H1 (cell line): ENCODE data around the gene NMU. TPM values are rescaled to one million over a fixed set of nuclear protein-coding genes. Genes with fewer than 3 reads are reported as not detected.

Experiments
- CTCF ChIA-PET: fragments of 300-600 bp; sonication (Branson Sonifier 250); formaldehyde crosslinking; loops from one replicate; lab custom pipeline; 2021; ENCODE audit not compliant: partially characterized antibody; lab: Charles Lee
- POLR2A ChIA-PET: fragments of 300-600 bp; sonication (Branson Sonifier 250); formaldehyde crosslinking; loops from one replicate; lab custom pipeline; 2021; ENCODE audit warnings: inconsistent platforms; ENCODE audit not compliant: partially characterized antibody; lab: Charles Lee
- DNase-seq, 2 experiments: peaks; one replicate each; pipeline versions ENCODE4 v3.0.0 to v3.0.0-alpha.2; 2010 to 2022; ENCODE audit warnings: low spot score in 2 of 2, low read depth in 1 of 2, mixed read lengths in 1 of 2
- FAIRE-seq: peaks from 2 replicates; lab custom pipeline; 2011; peaks lifted over from hg19 to GRCh38; lab: Jason Lieb, UNC
- H2AFZ ChIP-seq: 2 replicates; pipeline ENCODE4 v1.8.1; 2012; ENCODE audit warnings: low read length, inconsistent platforms
- H2AK5ac ChIP-seq: 2 replicates; pipeline ENCODE4 v1.6.1; 2013; ENCODE audit warnings: low read depth, low read length
- H2BK120ac ChIP-seq: replicated peaks from 2 replicates; pipeline ENCODE3; 2013; ENCODE audit warnings: low read depth, low read length, inconsistent platforms
- H2BK12ac ChIP-seq: 2 replicates; pipeline ENCODE4 v1.6.1; 2013; ENCODE audit warnings: low read depth, low read length
- H2BK15ac ChIP-seq: 2 replicates; pipeline ENCODE4 v1.6.1; 2013; ENCODE audit warnings: low read length
- H2BK20ac ChIP-seq: 2 replicates; pipeline ENCODE4 v1.6.1; 2013; ENCODE audit warnings: low read length
- H2BK5ac ChIP-seq: 2 replicates; pipeline ENCODE4 v1.6.1; 2013; ENCODE audit warnings: low read depth, low read length
- H3K14ac ChIP-seq: 2 replicates; pipeline ENCODE4 v1.6.1; 2013; ENCODE audit warnings: inconsistent platforms; ENCODE audit not compliant: insufficient read length
- H3K18ac ChIP-seq: 2 replicates; pipeline ENCODE4 v1.6.1; 2013; ENCODE audit warnings: low read length; ENCODE audit errors: extremely low read depth
- H3K23ac ChIP-seq: 2 replicates; pipeline ENCODE4 v1.6.1; 2013; ENCODE audit warnings: inconsistent platforms; ENCODE audit not compliant: insufficient read length
- H3K23me2 ChIP-seq: 2 replicates; pipeline ENCODE4 v1.6.1; 2013; ENCODE audit warnings: low read depth, low read length
- H3K27ac ChIP-seq: 2 replicates; pipeline ENCODE4 v1.6.1; 2011; ENCODE audit warnings: low read depth, low read length, inconsistent platforms
- H3K27me3 ChIP-seq, 4 experiments: replicated peaks in 1 of 4; 1 replicate in 1 of 4; 2 replicates in 3 of 4; pipeline versions ENCODE4 v1.6.1 to v1.8.1; 2011 to 2013; ENCODE audit warnings: low read length in 3 of 4, mild to moderate bottlenecking in 3 of 4, inconsistent platforms in 2 of 4, mixed read lengths in 2 of 4, moderate library complexity in 1 of 4; ENCODE audit not compliant: control insufficient read depth in 3 of 4, insufficient read depth in 3 of 4; ENCODE audit errors: extremely low read depth in 1 of 4
- H3K36me3 ChIP-seq, 4 experiments: 2 replicates each; pipeline versions ENCODE4 v1.6.1 to v1.8.1; 2011 to 2013; ENCODE audit warnings: mild to moderate bottlenecking in 4 of 4, low read length in 3 of 4, moderate library complexity in 2 of 4, control low read depth in 1 of 4, inconsistent platforms in 1 of 4; ENCODE audit not compliant: insufficient read depth in 4 of 4, control insufficient read depth in 2 of 4
- H3K4ac ChIP-seq: replicated peaks from 2 replicates; pipeline ENCODE3; 2013; ENCODE audit warnings: low read length, low read depth, mixed read lengths, inconsistent platforms; ENCODE audit not compliant: insufficient read length
- H3K4me1 ChIP-seq, 4 experiments: replicated peaks in 1 of 4; 1 replicate in 1 of 4; 2 replicates in 3 of 4; pipeline versions ENCODE4 v1.6.1 to v1.8.1; 2011 to 2013; ENCODE audit warnings: low read length in 3 of 4, inconsistent platforms in 2 of 4, mixed read lengths in 1 of 4; ENCODE audit not compliant: insufficient read depth in 4 of 4, control insufficient read depth in 3 of 4
- H3K4me2 ChIP-seq, 2 experiments: 2 replicates each; pipeline versions ENCODE4 v1.6.1 to v1.8.1; 2011 to 2013; ENCODE audit warnings: low read depth in 2 of 2, low read length in 2 of 2, control low read depth in 1 of 2, inconsistent platforms in 1 of 2, mild to moderate bottlenecking in 1 of 2; ENCODE audit not compliant: insufficient read depth in 1 of 2
- H3K4me3 ChIP-seq, 4 experiments: fragments of 200-600, 300-600 bp in 1 of 4; sonication (generic), shearing (Covaris generic), sonication (Bioruptor Twin) in 1 of 4; 2 replicates each; pipeline versions ENCODE4 v1.5.1 to v1.8.1; 2011 to 2016; ENCODE audit warnings: low read length in 4 of 4, low read depth in 3 of 4, control low read depth in 2 of 4, inconsistent platforms in 2 of 4, mild to moderate bottlenecking in 2 of 4, mixed read lengths in 1 of 4, moderate library complexity in 1 of 4; ENCODE audit not compliant: insufficient read depth in 2 of 4; ENCODE audit errors: extremely low read depth in 1 of 4
- H3K56ac ChIP-seq: replicated peaks from 2 replicates; pipeline ENCODE3; 2013; ENCODE audit warnings: low read depth, mild to moderate bottlenecking, mixed read lengths, low read length, inconsistent platforms; ENCODE audit not compliant: insufficient read length
- H3K79me1 ChIP-seq: 2 replicates; pipeline ENCODE4 v1.6.1; 2013; ENCODE audit warnings: low read depth, low read length, control low read depth
- H3K79me2 ChIP-seq, 2 experiments: 2 replicates each; pipeline versions ENCODE4 v1.6.1 to v1.8.1; 2012 to 2013; ENCODE audit warnings: low read length in 2 of 2, mild to moderate bottlenecking in 2 of 2, inconsistent platforms in 1 of 2; ENCODE audit not compliant: insufficient read depth in 2 of 2, control insufficient read depth in 1 of 2
- H3K9ac ChIP-seq, 4 experiments: replicated peaks in 1 of 4; 1 replicate in 1 of 4; 2 replicates in 3 of 4; pipeline versions ENCODE4 v1.6.1 to v1.8.1; 2011 to 2013; ENCODE audit warnings: low read depth in 3 of 4, low read length in 3 of 4, control low read depth in 2 of 4, mild to moderate bottlenecking in 2 of 4, moderate library complexity in 2 of 4, inconsistent platforms in 1 of 4; ENCODE audit errors: extremely low read depth in 1 of 4
- H3K9me3 ChIP-seq, 2 experiments: 2 replicates each; pipeline versions ENCODE4 v1.6.1 to v1.8.1; 2012 to 2013; ENCODE audit warnings: mild to moderate bottlenecking in 2 of 2, moderate library complexity in 2 of 2, control low read depth in 1 of 2, inconsistent platforms in 1 of 2, low read depth in 1 of 2, low read length in 1 of 2, mixed read lengths in 1 of 2; ENCODE audit not compliant: insufficient read depth in 2 of 2
- H4K20me1 ChIP-seq, 2 experiments: replicated peaks in 1 of 2; 2 replicates each; pipeline versions ENCODE3 to v1.8.1; 2011 to 2013; ENCODE audit warnings: inconsistent platforms in 2 of 2, low read length in 2 of 2, mild to moderate bottlenecking in 1 of 2; ENCODE audit not compliant: insufficient read depth in 2 of 2, control insufficient read depth in 1 of 2
- H4K5ac ChIP-seq: 2 replicates; pipeline ENCODE4 v1.6.1; 2013; ENCODE audit warnings: low read length, low read depth, mixed read lengths, inconsistent platforms; ENCODE audit not compliant: insufficient read length
- H4K8ac ChIP-seq: 2 replicates; pipeline ENCODE4 v1.8.0; 2013; ENCODE audit warnings: mild to moderate bottlenecking, moderate library complexity, low read length, inconsistent platforms; ENCODE audit not compliant: insufficient read depth; ENCODE audit errors: extremely low read depth
- H4K91ac ChIP-seq: replicated peaks from 2 replicates; pipeline ENCODE3; 2013; ENCODE audit warnings: low read length, mixed read lengths, inconsistent platforms; ENCODE audit not compliant: insufficient read length
- BCL11A ChIP-seq, 2 experiments: IDR thresholded peaks; one replicate each; pipeline ENCODE4 v1.6.1; 2011; ENCODE audit warnings: low read depth in 2 of 2, low read length in 2 of 2, mild to moderate bottlenecking in 2 of 2
- CBX5 ChIP-seq: fragments of 300-800, 300-1000 bp; sonication (generic); IDR thresholded peaks from 2 replicates; pipeline ENCODE4 v1.7.1; 2016; ENCODE audit warnings: antibody characterized with exemption, low read length, low read depth
- SIN3A ChIP-seq, 2 experiments: IDR thresholded peaks in 1 of 2; conservative IDR thresholded peaks in 1 of 2; 2 replicates each; pipeline ENCODE4 v1.6.1; 2011 to 2012; ENCODE audit warnings: low read length in 2 of 2, improper control_type of control experiment in 1 of 2, low read depth in 1 of 2, mild to moderate bottlenecking in 1 of 2
- SP4 ChIP-seq: IDR thresholded peaks from 2 replicates; pipeline ENCODE4 v1.6.1; 2012; ENCODE audit warnings: low read length, inconsistent platforms
- SRF ChIP-seq: IDR thresholded peaks from 2 replicates; pipeline ENCODE4 v1.6.1; 2011; ENCODE audit warnings: mild to moderate bottlenecking, low read depth, low read length, moderate library complexity
- WGBS, 2 experiments: shearing (Covaris generic) in 1 of 2; methylation state at CpG; one replicate each; pipeline versions ENCODE4 v1.1.6 to v1.1.7; 2013 to 2015; ENCODE audit warnings: low lambda C conversion rate in 2 of 2, mixed read lengths in 2 of 2, inconsistent platforms in 1 of 2, low coverage in 1 of 2, missing lambda C conversion rate in 1 of 2; ENCODE audit not compliant: insufficient replicate concordance in 2 of 2, insufficient coverage in 1 of 2, insufficient read length in 1 of 2; ENCODE audit errors: extremely low coverage in 1 of 2, missing lambda C conversion rate in 1 of 2; 5-methylcytosine and 5-hydroxymethylcytosine counted together
- polyA plus RNA-seq, 7 experiments: library from polyadenylated mRNA; depleted of rRNA in 3 of 7; stranded (reverse) in 5 of 7; unstranded in 2 of 7; fragments of >200 nt in 5 of 7; fragments of 200-250 nt in 2 of 7; gene quantifications; 1 replicate in 5 of 7; 2 replicates in 1 of 7; 4 replicates in 1 of 7; pipeline versions ENCODE4 v1.2.1 to v1.2.3, GENCODE V29; 2011 to 2013; ENCODE audit warnings: missing spikeins in 2 of 7, mixed read lengths in 2 of 7
- total RNA-seq: library from RNA; stranded (reverse); fragmentation: NEBNext Ultra II Directional; extraction: Animal tissue kit (Norgen Biotek cat#: 25700); gene quantifications from 2 replicates; pipeline ENCODE4 v1.2.1, GENCODE V29; 2021

NMU gene
- total and polyA plus RNA-seq, 2 of the 8 experiments (the other 6 are each of a cell fraction or from before 2014, with no cell fraction given) = 30.5 to 50.4 TPM

GRCh38 chr4:55608591-55608990 is 27.5 kb downstream of the NMU start:
- Histone ChIP-seq H3K4me2 (no peak overlapping the region), H3K56ac (no peak overlapping the region), H3K27me3 (no peaks in the 10 kb centered on the region), H2BK12ac (no peak overlapping the region), H3K23me2 (no peaks in the 10 kb centered on the region), H2BK15ac (no peak overlapping the region), H2BK5ac (no peak overlapping the region), H3K9ac (no peak overlapping the region)
- FAIRE-seq = no peak
- TF ChIP-seq CBX5 (no peak), SP4 (no peak), SIN3A (conservative IDR thresholded peaks at IDR 0.05 in 1 of 2, IDR thresholded peaks at IDR 0.05 in 1 of 2; ENCODE audit: low read depth in 1 of 2, low read length in 2 of 2) (no peak), SRF (no peak), BCL11A (IDR thresholded peaks at IDR 0.05; ENCODE audit: low read depth in 2 of 2, low read length in 2 of 2) (no peak)
- TF ChIP-seq, all 59 proteins: peak for 0
- no peak for DNase-seq
- 93% methylated on average over 1 of the region's 1 CpG; no CpG with 5 or more reads in 1 of the 2 experiments for WGBS, 2 experiments
- H3K27ac ChIP-seq = no peak overlapping the region
- H3K36me3 ChIP-seq = no peaks in the 10 kb centered on the region
- H3K14ac ChIP-seq = no peak overlapping the region
- ChIA-PET CTCF (interaction anchor here (0.6 to 1.2 kb wide), 3 partner anchors 9 to 610 kb away, joined by 3 read pairs; partner anchors contain the start of gene PDCL2), POLR2A (interaction anchor here (0.6 kb wide), 1 partner anchor 186 kb away, joined by 3 read pairs; no protein-coding TSS in a partner anchor)
- no peak overlapping the region for H4K91ac ChIP-seq
- no peak overlapping the region for H3K4ac ChIP-seq
- no peaks in the 10 kb centered on the region for H3K79me1 ChIP-seq
- peaks cover 0 to 3% (median 1%) of the 10 kb centered on the region in 4 experiments; a peak in 2 of 7 replicates for H3K4me1 ChIP-seq
- no peak overlapping the region for H2AK5ac ChIP-seq
- H3K4me3 ChIP-seq = no peak overlapping the region
- no peak overlapping the region for H3K23ac ChIP-seq
- no peak overlapping the region for H3K18ac ChIP-seq
- H2BK20ac ChIP-seq = no peak overlapping the region
- H4K5ac ChIP-seq = no peak overlapping the region
- no peak overlapping the region for H2BK120ac ChIP-seq
- no peaks in the 10 kb centered on the region for H3K79me2 ChIP-seq
- H4K20me1 ChIP-seq = no peaks in the 10 kb centered on the region
- H2AFZ ChIP-seq = no peak overlapping the region
- no peak overlapping the region for H4K8ac ChIP-seq
- no peaks in the 10 kb centered on the region for H3K9me3 ChIP-seq
